NK-92 treated with Interleukin-12 subunit alpha and Interleukin-12 subunit beta, amount 100 ng/mL, for 24 hours (cell line): ENCODE results near the gene SMIM36.
"Not testable (repeated sequence)": the region's sequence is repeated elsewhere in the genome, so short reads cannot be mapped to it uniquely, and the experiment has no call there.

ENCODE experiments used
- DNase-seq: peaks from one replicate; lab custom pipeline; 2025; lab: John Stamatoyannopoulos, UW

Gene SMIM36

GRCh38 chr17:55454906-55455474 lies 56.3 kb downstream of the SMIM36 start:
- DNase-seq = no peak

- DNase-seq = no peak
These were observed 57.3 kb downstream of the SMIM36 start for GRCh38 chr17:55453839-55454557.

GRCh38 chr17:55452139-55452790 lies 59.0 kb downstream of the SMIM36 start:
- no peak for DNase-seq

- DNase-seq = no peak
These were observed 59.5 kb downstream of the SMIM36 start for GRCh38 chr17:55451758-55452138.

GRCh38 chr17:55451203-55451641 lies 60.0 kb downstream of the SMIM36 start:
- DNase-seq = no peak

- DNase-seq = no peak
These were observed 60.9 kb downstream of the SMIM36 start for GRCh38 chr17:55450232-55450825.

GRCh38 chr17:55448681-55449080 lies 62.6 kb downstream of the SMIM36 start:
- DNase-seq = no peak

GRCh38 chr17:55446581-55447205 lies 64.6 kb downstream of the SMIM36 start:
- DNase-seq = no peak

GRCh38 chr17:55446004-55446403 lies 65.2 kb downstream of the SMIM36 start:
- not testable (repeated sequence) for DNase-seq

GRCh38 chr17:55444471-55445441 lies 66.5 kb downstream of the SMIM36 start:
- DNase-seq = no peak

GRCh38 chr17:55443904-55444303 lies 67.3 kb downstream of the SMIM36 start:
- DNase-seq = no peak

GRCh38 chr17:55442953-55443683 lies 68.1 kb downstream of the SMIM36 start:
- DNase-seq = no peak

GRCh38 chr17:55442462-55442861 lies 68.8 kb downstream of the SMIM36 start:
- DNase-seq = no peak

GRCh38 chr17:55441544-55441943 lies 69.7 kb downstream of the SMIM36 start:
- DNase-seq = no peak

GRCh38 chr17:55440391-55440790 lies 70.9 kb downstream of the SMIM36 start:
- no peak for DNase-seq

GRCh38 chr17:55437159-55437605 lies 74.1 kb downstream of the SMIM36 start:
- no peak for DNase-seq

- DNase-seq = no peak
These were observed 74.8 kb downstream of the SMIM36 start for GRCh38 chr17:55436224-55437158.

GRCh38 chr17:55435408-55435807 lies 75.8 kb downstream of the SMIM36 start:
- no peak for DNase-seq

- DNase-seq = no peak
These were observed 76.5 kb downstream of the SMIM36 start for GRCh38 chr17:55434721-55435120.
